ENCODE measurements around the gene REXO5.
A peak's percentile ranks its signal among the peaks of the same experiment; 100 is the strongest.
"Not testable (repeated sequence)": the region's sequence is repeated elsewhere in the genome, so short reads cannot be mapped to it uniquely, and the experiment has no call there.

Gene REXO5

DNA sequence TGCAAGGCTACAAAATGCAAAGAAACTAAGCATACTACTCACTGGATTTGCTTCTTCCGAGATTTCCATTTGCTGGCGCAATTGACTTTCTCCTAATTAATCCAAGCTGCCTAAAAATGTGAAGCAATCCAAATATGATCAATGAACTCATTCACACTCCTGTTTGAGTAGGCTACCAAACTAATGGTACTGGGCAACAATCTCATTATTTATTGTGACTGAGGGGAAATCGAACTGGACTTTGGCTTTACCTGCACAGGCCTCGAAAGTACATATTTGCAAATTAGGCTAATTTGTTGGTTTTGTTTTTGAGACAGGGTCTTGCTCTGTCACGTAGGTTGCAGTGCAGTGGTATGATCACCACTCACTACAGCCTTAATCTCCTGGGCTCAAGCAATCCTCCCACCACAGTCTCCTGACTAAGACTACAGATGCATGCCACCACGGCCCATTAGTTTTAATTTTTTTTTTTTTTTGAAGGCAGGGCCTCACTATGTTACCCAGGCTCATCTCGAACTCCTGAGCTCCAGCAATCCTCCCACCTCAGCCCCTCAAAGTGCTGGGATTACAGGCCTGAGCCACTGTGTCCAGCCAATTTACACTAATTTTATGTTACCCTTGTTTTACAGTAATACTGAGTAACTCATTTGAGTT lies 2.6 kb upstream of the REXO5 start:
- no peaks in the 10 kb centered on the region for H3K9me3 ChIP-seq
- H3K4me3 ChIP-seq (ENCODE audit: low read depth, low read length), result no peak overlapping the region
- H3K27me3 ChIP-seq, result no peaks in the 10 kb centered on the region
- no peaks in the 10 kb centered on the region for H3K4me1 ChIP-seq
- DNase-seq, result no peak
- no peaks in the 10 kb centered on the region; the same call in 1 of the 2 replicates for H3K36me3 ChIP-seq
- no peak for TF ChIP-seq CTCF (IDR thresholded peaks at IDR 0.05; ENCODE audit: low read depth, low read length)

DNA sequence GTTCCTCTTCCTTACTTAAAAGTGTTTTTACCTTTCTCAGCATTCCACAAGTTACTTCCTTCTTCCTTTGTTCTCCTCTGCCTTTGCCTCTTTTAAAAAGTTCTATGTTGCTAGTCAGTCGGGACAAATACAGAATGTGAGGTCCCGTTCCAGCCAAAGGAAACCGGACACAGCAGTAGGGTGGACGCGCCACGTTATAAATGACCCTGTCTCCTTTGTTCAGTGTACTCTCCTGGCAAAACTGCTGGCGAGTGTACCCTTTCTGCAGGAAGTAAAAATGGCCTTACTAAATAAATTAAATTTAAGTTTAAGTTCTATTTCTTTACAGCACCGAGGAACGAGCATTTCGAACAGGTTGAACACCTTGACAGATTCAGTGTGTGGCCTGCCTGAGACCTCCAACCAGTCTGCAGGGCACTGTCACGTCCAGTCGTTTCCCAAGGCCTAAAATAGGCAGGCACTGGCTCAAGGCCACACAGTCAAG lies 601 bp upstream of the REXO5 start:
- not testable (repeated sequence) for DNase-seq

GRCh38 chr16:20807862-20808261 lies 1.5 kb downstream of the REXO5 start:
- Histone ChIP-seq H3K36me3 (no peaks in the 10 kb centered on the region), H3K4me3 (ENCODE audit: low read depth, low read length) (peak overlapping the region; percentile 91), H3K27me3 (no peaks in the 10 kb centered on the region), H3K4me1 (no peaks in the 10 kb centered on the region), H3K9me3 (no peaks in the 10 kb centered on the region)
- no peak for TF ChIP-seq CTCF (IDR thresholded peaks at IDR 0.05; ENCODE audit: low read depth, low read length)
- DNase-seq, result no peak

More for the DNA sequence above, 601 bp upstream of the REXO5 start:
- H3K4me3 ChIP-seq (ENCODE audit: low read depth, low read length), result peak overlapping the region; percentile 91
- H3K9me3 ChIP-seq, H3K4me1 ChIP-seq, H3K36me3 ChIP-seq, H3K27me3 ChIP-seq: not testable (repeated sequence)

GRCh38 chr16:20811889-20812439 lies 5.6 kb downstream of the REXO5 start:
- H3K36me3 ChIP-seq, result no peaks in the 10 kb centered on the region; the same call in 1 of the 2 replicates

DNA sequence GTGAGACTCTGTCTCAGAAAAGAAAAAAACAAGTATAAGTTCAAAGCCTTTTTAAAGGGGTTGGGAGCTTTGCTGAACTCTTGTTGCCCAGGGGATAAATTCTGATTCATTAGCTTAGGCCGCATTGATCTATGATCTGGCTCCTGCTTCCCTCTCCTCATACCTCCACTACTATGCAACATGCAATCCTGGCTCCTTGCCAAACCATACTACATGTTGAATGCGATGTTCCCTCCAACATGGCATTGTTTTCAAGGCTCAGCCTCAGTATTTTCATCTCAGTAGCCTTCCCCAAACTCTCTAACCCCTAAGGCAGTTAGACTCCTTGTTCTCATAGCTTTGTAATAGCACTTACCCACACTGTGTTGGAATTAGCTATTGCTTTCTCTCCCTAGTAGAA lies 6.2 kb downstream of the REXO5 start:
- H3K9me3 ChIP-seq, result no peaks in the 10 kb centered on the region
- no peak for DNase-seq
- H3K4me3 ChIP-seq (ENCODE audit: low read depth, low read length), result no peak overlapping the region
- no peak for TF ChIP-seq CTCF (IDR thresholded peaks at IDR 0.05; ENCODE audit: low read depth, low read length)
- H3K4me1 ChIP-seq, result no peaks in the 10 kb centered on the region
- no peaks in the 10 kb centered on the region; the same call in 1 of the 2 replicates for H3K36me3 ChIP-seq
- no peaks in the 10 kb centered on the region for H3K27me3 ChIP-seq

More at GRCh38 chr16:20811889-20812439, 5.6 kb downstream of the REXO5 start:
- Histone ChIP-seq H3K9me3 (no peaks in the 10 kb centered on the region), H3K27me3 (no peaks in the 10 kb centered on the region), H3K4me3 (ENCODE audit: low read depth, low read length) (no peak overlapping the region), H3K4me1 (no peaks in the 10 kb centered on the region)
- no peak for TF ChIP-seq CTCF (IDR thresholded peaks at IDR 0.05; ENCODE audit: low read depth, low read length)
- DNase-seq, result no peak

- no peaks in the 10 kb centered on the region for H3K9me3 ChIP-seq
Observed at GRCh38 chr16:20814784-20815183, 8.5 kb downstream of the REXO5 start.

More at GRCh38 chr16:20814784-20815183, 8.5 kb downstream of the REXO5 start:
- H3K4me1 ChIP-seq, result no peaks in the 10 kb centered on the region
- DNase-seq, result no peak
- TF ChIP-seq CTCF (IDR thresholded peaks at IDR 0.05; ENCODE audit: low read depth, low read length), result no peak
- no peak overlapping the region for H3K4me3 ChIP-seq (ENCODE audit: low read depth, low read length)
- H3K36me3 ChIP-seq, result no peaks in the 10 kb centered on the region; the same call in 1 of the 2 replicates
- no peaks in the 10 kb centered on the region for H3K27me3 ChIP-seq
